HEK293T (cell line): ENCODE measurements around the gene GRPEL1.

ENCODE experiments used
- BHLHE40 ChIP-seq: fragments of 450-650 bp; IDR thresholded peaks from 2 replicates; pipeline ENCODE4 v1.6.1; 2016; ENCODE audit warnings: mild to moderate bottlenecking, moderate library complexity, borderline replicate concordance
- CTBP1 ChIP-seq: fragments of 450-650 bp; IDR thresholded peaks from 2 replicates; pipeline ENCODE4 v1.6.1; 2016; ENCODE audit warnings: borderline replicate concordance
- ELF4 ChIP-seq: fragments of 450-650 bp; IDR thresholded peaks from 2 replicates; pipeline ENCODE4 v1.6.1; 2017; ENCODE audit warnings: antibody characterized with exemption
- FOXA1 ChIP-seq: fragments of 450-650 bp; IDR thresholded peaks from 2 replicates; pipeline ENCODE4 v1.6.1; 2016; ENCODE audit warnings: mild to moderate bottlenecking
- FOXK2 ChIP-seq: fragments of 450-650 bp; IDR thresholded peaks from 2 replicates; pipeline ENCODE4 v1.6.1; 2016; ENCODE audit warnings: mild to moderate bottlenecking
- HDGF ChIP-seq: fragments of 450-650 bp; IDR thresholded peaks from 2 replicates; pipeline ENCODE4 v1.6.1; 2017; ENCODE audit warnings: antibody characterized with exemption, borderline replicate concordance
- LEF1 ChIP-seq: fragments of 450-650 bp; IDR thresholded peaks from 2 replicates; pipeline ENCODE4 v1.6.1; 2017; ENCODE audit warnings: mild to moderate bottlenecking, borderline replicate concordance
- NFRKB ChIP-seq: fragments of 450-650 bp; IDR thresholded peaks from 2 replicates; pipeline ENCODE4 v1.6.1; 2016; ENCODE audit warnings: mild to moderate bottlenecking, moderate library complexity
- PKNOX1 ChIP-seq: fragments of 450-650 bp; IDR thresholded peaks from 2 replicates; pipeline ENCODE4 v1.6.1; 2016
- SP1 ChIP-seq: fragments of 450-650 bp; IDR thresholded peaks from 2 replicates; pipeline ENCODE4 v1.6.1; 2017
- SUZ12 ChIP-seq: fragments of 450-650 bp; IDR thresholded peaks from 2 replicates; pipeline ENCODE4 v1.6.1; 2016; ENCODE audit warnings: mild to moderate bottlenecking
- TARDBP ChIP-seq: fragments of 450-650 bp; IDR thresholded peaks from 2 replicates; pipeline ENCODE4 v1.6.1; 2016
- ZNF384 ChIP-seq: fragments of 450-650 bp; IDR thresholded peaks from 2 replicates; pipeline ENCODE4 v1.6.1; 2016

- TF ChIP-seq SUZ12 (no peak), FOXK2 (no peak), SP1 (no peak), FOXA1 (no peak), ZNF384 (no peak), NFRKB (no peak), LEF1 (no peak), TARDBP (no peak), HDGF (no peak), BHLHE40 (no peak), CTBP1 (no peak), PKNOX1 (no peak), ELF4 (no peak)
Measured at GRCh38 chr4:7092026-7092425, 24.2 kb upstream of the GRPEL1 start.
